ENCODE results near the gene POLA1.

POLA1 gene

DNA sequence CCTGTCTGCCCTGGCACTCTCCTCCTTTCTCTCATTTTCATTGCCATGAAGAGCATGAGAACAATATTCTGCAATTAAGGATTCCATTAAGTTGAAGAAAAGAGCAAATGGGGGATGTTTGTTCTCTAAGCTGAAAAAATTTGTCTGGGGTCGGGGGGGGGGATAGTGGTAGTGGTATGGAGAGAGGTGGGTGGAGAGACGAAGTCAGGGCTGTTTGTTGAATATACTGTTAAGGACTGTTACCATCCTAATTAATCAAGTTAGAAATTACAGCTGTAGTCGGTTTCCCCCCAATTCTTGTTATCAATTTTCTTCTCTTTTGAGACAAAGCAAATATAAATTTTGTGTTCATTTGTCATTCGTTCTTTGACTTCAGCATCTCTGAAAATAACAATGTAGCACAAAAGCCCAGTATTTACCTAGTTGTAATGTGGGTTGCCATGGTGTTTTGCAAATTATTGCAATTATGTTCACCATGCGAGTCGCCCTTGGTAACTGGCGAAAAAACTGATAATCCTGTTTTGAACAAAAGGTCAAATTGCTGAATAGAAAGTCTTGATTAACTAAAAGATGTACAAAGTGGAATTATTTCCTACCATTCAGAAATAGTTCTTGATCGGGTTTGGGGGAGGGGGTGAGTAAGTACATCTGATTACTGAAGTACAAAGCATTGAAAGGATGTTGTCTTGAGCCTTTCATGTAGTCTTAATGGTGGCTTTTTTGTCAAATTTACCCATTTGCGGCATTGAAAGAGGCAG, 183.0 kb downstream of the POLA1 start:
- DNase-seq = no peak

DNA sequence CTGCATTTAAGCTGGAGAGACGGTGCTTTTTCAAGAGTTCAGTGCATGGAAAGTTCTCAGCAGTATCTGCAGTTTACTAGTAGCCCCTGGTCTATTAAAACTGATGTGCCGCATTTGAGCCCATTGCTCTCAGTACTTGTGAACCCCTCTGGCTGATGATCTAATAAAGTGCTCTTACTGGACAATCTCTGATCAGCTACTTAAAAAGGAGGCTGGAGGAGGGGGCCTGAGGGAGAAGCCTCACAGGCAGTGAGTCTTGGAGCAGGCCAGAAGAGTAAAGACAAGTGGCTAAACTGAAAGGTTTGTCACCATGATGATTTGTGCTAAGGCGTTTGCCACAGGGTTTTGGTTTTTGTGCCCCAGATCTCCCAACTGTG, 183.6 kb downstream of the POLA1 start:
- DNase-seq = no peak

DNA sequence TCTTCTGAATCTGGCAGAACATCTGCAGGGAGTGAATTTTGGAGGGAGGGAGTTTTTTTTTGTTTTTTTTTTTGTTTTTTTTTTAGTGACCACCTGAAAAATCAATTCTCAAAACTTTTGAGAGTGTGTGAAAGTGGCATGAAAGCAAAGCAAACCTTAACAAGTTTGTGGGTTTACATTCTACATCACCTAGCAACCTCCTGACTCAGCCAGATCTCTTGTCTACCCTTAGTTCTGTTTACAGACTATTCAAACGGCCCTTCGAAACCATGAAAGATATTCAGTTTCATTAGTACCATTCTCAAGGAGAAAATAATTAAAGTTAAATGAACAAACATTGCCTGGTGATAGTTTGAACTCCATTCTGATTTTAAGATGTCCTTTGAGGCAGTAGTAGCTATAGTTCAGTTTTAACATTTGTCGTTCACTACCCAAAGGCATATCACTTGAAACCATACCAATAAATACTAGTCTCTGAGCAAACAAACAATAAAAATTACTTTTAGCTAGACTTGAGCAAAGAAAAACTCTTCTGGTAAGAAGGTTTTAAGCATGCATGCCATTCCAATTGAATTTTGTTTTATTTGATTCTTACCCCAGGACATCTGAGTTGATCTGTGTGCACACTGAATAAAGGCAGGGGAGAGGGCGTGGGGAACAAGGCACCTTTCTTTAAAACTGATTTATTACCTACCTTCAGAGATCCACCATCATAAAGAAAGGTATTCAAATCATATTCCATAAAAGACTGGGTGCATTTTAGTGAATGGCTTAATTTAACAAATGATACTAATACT, 184.3 kb downstream of the POLA1 start:
- no peak for DNase-seq

DNA sequence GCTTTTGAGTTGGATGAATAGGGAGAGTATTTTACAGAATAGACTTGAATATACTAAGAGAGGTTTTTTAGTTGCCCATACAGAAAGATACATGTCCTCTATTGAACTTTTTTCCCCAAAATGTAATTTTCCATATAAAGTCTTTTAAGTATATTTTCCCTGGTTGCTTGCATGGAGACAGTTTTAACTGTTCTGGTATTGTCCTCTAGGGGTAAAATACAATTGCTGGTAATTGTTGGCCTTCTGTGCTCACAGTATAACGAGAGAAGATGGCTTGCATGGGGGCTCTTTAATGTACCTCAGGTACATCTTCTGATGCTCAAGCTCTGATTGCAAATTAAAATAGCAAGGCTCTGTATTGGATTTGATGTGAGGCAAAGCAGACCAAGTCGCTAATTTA, 186.0 kb downstream of the POLA1 start:
- DNase-seq = no peak

DNA sequence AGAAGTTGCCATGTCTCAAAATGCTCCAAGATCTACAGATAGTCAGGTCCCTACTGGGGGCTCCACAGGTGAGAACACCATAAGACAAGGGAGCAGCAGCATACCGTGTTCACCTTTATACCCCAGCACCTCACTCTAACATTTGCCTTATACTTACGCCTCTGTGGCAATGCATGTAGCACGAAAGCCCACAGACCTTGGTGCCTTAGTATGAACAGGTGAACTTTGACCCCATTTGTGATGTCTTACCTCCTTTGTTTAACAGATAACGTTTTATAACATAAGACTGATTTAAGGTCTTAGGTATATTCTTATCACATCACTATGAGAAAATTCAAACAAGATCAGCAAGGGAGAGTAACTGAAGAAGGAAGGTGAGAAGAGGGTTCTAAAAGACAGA, 193.2 kb downstream of the POLA1 start:
- DNase-seq = no peak

DNA sequence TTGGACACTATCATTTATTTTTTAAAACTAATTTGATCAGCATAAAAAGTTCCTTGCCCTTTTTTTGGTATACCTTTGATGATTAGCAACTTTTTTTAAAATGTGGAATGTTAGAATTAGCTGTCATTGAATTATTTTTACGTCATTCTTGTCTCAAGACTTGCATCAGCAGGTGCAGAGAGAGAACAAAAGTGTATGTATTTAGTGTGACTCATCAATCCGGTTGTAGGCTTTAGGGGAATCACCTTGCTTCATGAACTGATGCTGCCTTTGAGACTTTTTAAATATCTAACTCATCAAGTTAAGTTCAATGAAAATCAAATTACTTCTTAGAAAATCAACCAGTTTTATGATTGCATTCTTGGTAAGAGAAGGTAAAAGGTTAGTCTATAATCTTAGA, 197.0 kb downstream of the POLA1 start:
- DNase-seq = no peak

DNA sequence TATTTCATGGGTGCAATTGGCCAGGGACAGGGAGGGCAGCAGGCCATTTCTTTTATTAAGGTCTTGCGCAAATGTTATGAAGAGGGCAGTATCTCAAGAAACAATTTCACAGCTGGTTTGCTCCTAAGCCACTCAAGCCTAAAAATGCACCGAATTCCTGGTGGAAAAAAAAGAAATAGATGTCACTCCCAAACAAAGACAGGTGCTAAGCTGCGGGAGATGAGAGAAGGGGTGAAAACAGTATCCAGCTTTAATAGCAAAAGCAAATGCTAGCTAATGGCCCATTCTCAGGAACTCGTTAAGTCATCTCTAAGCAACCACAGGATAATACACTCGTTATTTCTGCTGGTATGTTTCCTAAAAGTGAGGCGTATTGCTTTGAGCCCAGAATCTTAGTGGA, 205.7 kb downstream of the POLA1 start:
- no peak for DNase-seq

DNA sequence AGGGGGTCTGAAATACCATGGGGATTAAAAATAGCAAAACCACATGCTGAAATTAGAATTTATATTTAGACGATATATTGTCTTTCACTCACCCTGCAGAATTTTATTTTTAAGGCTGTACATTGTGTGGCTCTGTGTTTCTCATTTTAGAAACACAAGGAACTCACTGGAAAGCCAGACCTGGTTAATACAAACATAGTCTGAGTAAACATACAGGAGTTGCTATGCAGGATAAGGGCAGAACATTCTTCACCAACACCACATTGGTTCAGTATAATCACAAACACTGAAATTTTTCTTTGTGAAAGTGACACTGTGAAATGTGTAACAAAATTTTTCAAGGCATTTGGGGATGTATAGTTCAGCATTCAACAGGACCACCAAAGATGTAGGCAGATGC, 206.5 kb downstream of the POLA1 start:
- no peak for DNase-seq

DNA sequence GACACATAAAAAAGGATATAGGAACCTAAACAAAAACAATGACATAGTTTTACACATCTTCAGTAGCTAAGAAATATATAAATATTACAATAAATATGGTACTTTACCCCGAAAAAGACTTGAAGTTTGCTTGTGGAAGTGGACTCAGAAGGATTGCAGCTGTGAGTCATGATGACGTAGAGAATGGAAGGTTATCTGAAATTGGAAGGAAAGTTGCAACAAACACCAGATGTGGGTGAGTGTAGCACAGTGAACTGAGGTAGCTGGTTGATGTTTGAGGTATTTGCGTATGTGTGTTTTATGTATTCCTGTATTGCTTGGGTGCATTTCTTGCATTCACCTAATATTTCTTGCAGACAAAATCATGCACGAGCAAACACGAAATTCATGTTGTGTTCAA, 209.1 kb downstream of the POLA1 start:
- no peak for DNase-seq

DNA sequence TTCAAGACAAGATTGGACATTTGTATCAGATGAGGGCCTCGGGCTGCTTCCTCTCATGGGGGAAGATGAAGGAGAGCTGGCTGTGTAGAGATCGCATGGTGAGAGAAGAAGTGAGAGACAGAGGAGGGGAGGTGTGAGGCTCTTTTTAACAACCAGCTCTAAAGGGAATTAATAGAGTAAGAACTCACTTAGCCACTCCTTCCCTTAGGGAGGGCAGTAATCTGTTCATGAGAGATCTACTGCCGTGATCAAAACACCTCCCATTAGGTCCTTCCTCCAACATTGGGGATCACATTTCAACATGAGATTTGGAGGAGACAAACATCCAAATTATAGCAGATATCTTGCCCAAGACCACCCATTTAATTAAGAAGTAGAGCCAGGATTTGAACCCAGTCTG, 225.0 kb downstream of the POLA1 start:
- no peak for DNase-seq

DNA sequence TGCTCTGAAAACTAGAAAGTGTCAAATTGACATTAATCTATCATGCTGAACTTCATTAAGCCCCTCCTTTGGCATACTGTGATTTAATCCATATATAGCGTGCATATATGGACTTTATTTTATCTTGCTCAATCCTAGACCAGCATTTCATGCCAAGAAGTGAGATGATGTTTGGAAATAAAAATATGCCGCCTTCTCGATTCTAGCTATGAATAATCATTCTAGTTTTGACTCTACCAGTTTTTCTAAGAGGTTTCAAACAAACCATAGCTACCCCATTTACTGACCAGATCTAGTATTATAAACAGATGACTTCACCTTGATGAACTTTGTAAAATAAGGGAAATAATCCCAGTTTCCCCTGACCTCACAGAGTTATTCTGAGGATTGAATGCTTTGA, 227.1 kb downstream of the POLA1 start:
- DNase-seq = no peak

DNA sequence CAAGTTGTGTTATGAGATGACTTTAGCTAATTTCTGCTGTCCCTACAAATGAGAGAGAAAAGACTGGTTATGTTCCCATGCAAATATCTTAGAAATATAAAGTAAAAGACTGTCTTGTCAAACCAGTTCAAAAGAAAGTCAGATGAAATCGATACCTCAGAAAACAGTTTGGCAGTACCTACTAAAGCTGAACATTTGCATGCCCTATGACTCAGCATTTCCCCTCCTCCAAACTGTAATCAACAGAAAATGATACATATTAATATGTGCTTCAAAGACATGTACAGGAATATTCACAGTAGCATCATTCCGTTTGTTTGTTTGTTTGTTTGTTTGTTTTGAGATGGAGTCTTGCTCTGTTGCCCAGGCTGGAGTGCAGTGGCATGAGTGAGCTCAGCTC, 231.7 kb downstream of the POLA1 start:
- no peak for DNase-seq

DNA sequence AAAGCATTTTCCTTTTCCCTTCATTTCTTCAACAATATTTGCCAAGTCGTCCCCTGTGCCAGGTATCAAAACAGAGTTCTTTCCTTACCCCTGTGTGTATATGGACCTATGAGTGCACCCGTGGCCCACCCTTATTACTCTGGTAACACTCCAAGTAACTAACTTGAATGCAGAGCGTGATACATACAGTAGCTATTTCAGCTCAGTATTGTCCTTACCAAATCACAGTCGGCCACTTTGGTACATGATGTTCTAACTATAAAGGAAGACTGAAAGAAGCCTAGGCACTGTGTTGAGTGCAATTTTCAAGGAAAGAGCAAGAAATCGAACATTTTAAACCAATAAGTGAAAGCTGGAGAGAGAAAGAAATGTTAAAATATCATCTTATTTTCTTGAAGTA, 233.7 kb downstream of the POLA1 start:
- no peak for DNase-seq

DNA sequence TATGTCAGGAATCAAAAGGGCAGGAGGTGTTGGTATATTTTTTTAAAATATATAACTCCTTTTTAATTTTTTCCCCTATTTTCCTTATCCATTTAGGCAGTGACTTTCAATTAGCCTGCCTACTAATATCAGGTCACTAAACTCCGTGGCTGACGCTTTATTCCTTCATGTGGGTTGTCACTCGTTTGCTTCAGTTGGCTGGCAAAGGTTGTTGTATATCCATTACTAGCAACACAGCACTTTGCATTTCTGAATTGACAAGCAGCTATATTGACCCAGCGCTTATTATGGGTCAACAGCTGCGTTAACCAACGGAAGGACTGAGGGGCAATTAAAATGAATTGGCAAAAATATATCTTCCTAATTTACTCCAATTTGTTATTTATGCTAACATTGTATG, 234.4 kb downstream of the POLA1 start:
- no peak for DNase-seq

DNA sequence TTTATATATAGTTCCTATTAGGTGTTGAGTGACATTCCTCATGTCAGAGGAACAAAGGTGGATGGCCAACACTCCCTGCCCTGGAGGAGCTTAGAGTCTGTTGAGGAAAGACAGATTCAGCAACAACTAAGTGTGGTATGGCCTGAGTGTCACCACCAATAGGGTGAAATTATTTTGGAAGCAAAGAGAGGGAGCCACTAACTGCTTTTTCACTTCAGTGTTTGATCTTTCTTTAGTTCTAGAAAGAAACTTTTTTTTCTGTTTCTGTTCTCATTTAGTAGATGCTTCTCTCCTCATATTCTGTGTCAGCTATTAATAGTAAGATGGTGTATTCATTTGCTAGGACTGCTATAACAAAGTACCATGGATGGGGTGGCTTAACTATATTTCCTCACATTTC, 240.6 kb downstream of the POLA1 start:
- no peak for DNase-seq

DNA sequence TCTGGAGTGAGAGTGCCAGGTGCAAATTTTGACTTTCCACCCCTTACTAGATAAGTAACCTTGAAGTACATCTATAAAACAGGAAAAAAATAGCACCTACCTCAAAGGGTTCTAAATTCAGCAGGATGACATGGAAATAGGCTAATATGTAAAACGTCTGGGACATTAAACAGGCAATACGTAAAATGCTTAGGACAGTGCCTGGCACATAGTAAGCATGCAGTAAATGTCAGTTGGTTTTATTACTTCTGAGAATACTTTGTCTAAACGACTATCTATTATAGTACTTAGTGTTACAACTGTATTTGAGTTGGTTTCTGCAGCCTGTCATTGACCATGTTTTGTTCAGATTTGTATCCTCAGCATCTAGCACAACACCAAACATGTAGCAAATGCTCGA, 251.3 kb downstream of the POLA1 start:
- no peak for DNase-seq

DNA sequence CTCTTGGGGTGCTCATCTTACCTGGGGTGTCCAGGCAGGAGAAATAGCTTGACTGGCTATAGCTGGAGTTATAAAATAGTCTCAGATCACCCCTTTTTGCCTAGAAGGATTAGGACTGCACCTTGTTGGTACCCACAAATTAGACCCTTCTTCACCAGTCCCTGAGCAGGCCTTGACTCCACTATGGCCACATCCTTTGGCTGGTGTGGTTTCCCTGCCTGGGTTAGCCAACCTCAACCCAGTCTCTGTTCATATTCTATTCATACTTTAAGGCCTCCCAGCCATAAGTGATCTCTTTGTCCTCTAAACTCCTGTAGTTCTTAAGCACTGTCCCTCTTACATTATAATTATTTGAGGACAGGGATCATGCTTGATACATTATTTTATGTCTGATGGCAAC, 252.7 kb downstream of the POLA1 start:
- no peak for DNase-seq

DNA sequence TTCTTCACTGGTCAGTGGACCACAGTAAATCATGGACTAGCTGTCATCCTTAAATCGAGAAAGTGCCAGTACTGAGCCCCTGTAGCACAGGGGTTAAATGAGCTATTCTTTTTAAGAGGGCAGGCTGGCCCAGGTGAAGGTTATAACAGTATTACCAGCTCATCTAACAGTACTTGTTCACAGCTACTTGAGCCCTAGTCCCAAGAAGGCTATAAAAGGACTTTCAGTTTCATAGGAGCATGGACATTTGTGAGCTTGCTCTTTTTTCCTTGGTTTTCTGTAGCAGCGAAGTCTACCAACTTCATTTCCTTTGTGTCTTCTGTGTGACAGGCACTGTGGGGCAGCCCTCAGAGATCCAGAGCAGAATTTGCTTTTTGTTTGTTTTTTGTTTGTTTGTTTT, 261.0 kb downstream of the POLA1 start:
- no peak for DNase-seq

DNA sequence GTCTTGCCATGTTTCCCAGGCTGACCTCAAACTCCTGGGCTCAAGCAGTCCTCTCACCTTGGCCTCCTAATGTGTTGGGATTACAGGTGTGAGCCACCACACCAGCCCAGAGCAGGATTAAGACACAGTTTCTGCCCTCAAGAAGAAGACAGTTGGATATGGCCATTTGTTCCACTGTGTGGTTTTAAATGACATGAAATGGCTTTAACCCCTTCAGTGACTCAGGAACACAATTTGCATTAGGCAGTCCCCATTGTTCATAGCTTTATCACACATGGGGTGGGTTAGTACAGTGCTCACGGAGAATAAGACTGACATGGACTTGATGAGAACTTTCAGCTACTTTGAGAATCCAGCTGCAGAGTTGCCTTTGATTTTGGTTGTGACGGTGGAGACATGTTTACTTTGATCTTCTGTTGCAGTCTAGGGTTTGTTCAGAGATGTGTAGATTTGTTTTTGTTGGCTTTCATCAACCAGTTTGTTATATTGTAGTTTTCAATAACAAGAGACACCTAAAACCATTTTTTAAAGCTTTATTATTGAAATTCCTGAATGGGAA, 261.7 kb downstream of the POLA1 start:
- DNase-seq = no peak

DNA sequence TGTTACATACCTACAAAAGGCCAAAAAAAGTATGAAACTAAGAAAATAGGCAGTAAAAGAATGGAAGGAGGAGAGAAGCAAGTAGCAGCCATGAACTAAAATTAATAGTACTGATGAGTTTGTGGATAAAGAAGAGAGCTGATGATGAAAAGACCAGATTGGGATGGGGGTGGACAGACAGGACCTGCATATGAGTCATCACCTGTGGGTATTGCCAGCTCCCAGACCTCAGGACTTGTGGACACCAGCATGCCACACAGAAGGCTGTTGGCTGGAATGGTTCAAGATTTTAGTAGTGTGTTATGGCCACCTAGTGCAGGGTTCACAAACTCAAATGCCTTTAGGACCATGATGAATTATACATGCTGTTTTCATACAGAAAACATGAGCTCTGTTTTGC, 263.1 kb downstream of the POLA1 start:
- DNase-seq = no peak

DNA sequence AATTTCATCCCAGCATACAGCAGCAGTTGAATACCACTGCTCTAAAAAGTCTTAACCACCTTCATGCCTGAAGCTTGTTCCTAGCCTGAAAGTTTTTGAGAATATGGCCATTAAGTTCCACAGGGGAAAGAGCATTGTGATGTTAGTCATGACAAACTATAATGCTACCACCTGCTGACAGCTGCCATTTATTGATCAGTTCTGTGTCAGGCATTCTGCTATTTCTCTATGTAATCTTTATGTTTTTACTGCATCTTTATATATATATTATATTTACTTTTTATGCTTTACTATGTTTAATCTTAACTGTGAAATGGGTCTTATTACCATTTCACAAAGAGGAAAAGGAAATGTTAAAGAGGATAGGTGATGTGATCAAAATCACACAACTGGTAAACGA, 268.1 kb downstream of the POLA1 start:
- no peak for DNase-seq

DNA sequence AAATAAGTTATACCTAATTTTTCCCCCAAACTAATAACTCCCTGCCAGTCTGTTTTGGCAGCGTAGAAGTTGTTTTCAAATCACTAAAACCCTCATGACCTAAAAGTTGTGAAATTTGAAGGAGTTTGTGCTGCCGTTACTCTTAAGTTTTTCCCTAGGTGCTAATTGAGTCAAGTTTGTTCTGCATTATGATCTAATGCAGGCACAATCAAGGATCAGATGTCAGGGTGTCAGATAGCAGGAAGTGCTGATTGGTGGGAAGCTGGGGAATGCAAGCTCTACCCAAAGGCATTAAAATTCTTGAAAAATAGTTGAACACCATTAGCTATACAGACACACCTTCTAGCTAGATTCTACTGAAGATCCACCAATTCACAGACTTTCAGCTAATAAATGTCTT, 270.1 kb downstream of the POLA1 start:
- no peak for DNase-seq

DNA sequence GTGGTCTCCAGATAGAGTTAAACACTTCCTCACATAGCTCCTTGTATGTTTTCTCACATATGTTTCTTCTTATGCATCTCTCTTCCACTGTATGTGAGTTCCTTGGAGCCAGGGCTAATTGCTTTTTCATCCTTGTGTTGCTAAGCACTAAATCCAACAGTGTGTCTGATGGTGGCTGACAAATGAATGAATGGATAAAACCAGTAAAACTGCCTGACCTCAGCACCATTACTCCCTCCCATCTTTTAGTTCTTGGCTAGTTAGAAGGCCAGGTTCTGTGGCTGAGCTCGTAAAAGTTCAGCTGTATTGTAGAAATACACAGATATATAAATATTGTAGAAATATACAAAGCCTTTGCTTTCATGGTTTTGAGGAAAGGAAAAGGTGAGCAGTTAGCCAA, 271.7 kb downstream of the POLA1 start:
- DNase-seq = no peak
